Activated naive CD4-positive, alpha-beta T cell treated with anti-CD3 and anti-CD28 coated beads, Interleukin-2, amount 50 U/mL, for 24 hours (primary cell): Measurements from ENCODE around the gene NCOA1.
"Not testable (repeated sequence)": the region's sequence is repeated elsewhere in the genome, so short reads cannot be mapped to it uniquely, and the experiment has no call there.

ENCODE experiments used
- H3K27ac Mint-ChIP-seq: one replicate; pipeline ENCODE4 v1.8.0; 2021; ENCODE audit warnings: mild to moderate bottlenecking, mixed read lengths
- H3K27me3 Mint-ChIP-seq: one replicate; pipeline ENCODE4 v1.8.0; 2021; ENCODE audit warnings: mixed read lengths
- H3K36me3 Mint-ChIP-seq: one replicate; pipeline ENCODE4 v1.8.0; 2021; ENCODE audit warnings: mixed read lengths
- H3K4me1 Mint-ChIP-seq: one replicate; pipeline ENCODE4 v1.8.0; 2021; ENCODE audit warnings: mixed read lengths
- H3K4me3 Mint-ChIP-seq: one replicate; pipeline ENCODE4 v1.8.0; 2021; ENCODE audit warnings: mild to moderate bottlenecking, mixed read lengths
- H3K9me3 Mint-ChIP-seq: one replicate; pipeline ENCODE4 v1.8.0; 2021; ENCODE audit warnings: mixed read lengths

Gene NCOA1

GRCh38 chr2:24675338-24675737 lies 184.3 kb downstream of the NCOA1 start:
- Mint-ChIP-seq H3K9me3 (no peaks in the 10 kb centered on the region), H3K27ac (no peak overlapping the region), H3K27me3 (no peaks in the 10 kb centered on the region), H3K4me3 (no peak overlapping the region), H3K36me3 (peaks cover 34% of the 10 kb centered on the region), H3K4me1 (peaks cover 7% of the 10 kb centered on the region)

- Mint-ChIP-seq H3K4me3 (no peak overlapping the region), H3K9me3 (no peaks in the 10 kb centered on the region), H3K36me3 (peaks cover 32% of the 10 kb centered on the region), H3K27me3 (no peaks in the 10 kb centered on the region), H3K4me1 (peaks cover 7% of the 10 kb centered on the region), H3K27ac (no peak overlapping the region)
These were observed 185.4 kb downstream of the NCOA1 start for GRCh38 chr2:24676493-24676892.

GRCh38 chr2:24678066-24678465 lies 187.0 kb downstream of the NCOA1 start:
- H3K4me1 Mint-ChIP-seq, H3K27me3 Mint-ChIP-seq, H3K27ac Mint-ChIP-seq, H3K4me3 Mint-ChIP-seq, H3K9me3 Mint-ChIP-seq: not testable (repeated sequence)
- peaks cover 32% of the 10 kb centered on the region for H3K36me3 Mint-ChIP-seq

GRCh38 chr2:24680196-24680595 lies 189.1 kb downstream of the NCOA1 start:
- no peaks in the 10 kb centered on the region for H3K9me3 Mint-ChIP-seq
- H3K27ac Mint-ChIP-seq: no peak overlapping the region
- H3K36me3 Mint-ChIP-seq: peaks cover 26% of the 10 kb centered on the region
- H3K4me3 Mint-ChIP-seq: no peak overlapping the region
- no peaks in the 10 kb centered on the region for H3K27me3 Mint-ChIP-seq
- H3K4me1 Mint-ChIP-seq: no peaks in the 10 kb centered on the region

GRCh38 chr2:24682304-24682703 lies 191.2 kb downstream of the NCOA1 start:
- Mint-ChIP-seq H3K36me3 (peaks cover 25% of the 10 kb centered on the region), H3K27me3 (no peaks in the 10 kb centered on the region), H3K27ac (no peak overlapping the region), H3K4me3 (no peak overlapping the region), H3K9me3 (no peaks in the 10 kb centered on the region), H3K4me1 (no peaks in the 10 kb centered on the region)

GRCh38 chr2:24683408-24683807 lies 192.4 kb downstream of the NCOA1 start:
- Mint-ChIP-seq H3K36me3 (peaks cover 24% of the 10 kb centered on the region), H3K27ac (no peak overlapping the region)

GRCh38 chr2:24690524-24690923 lies 199.5 kb downstream of the NCOA1 start:
- H3K27me3 Mint-ChIP-seq: no peaks in the 10 kb centered on the region
- H3K9me3 Mint-ChIP-seq: no peaks in the 10 kb centered on the region
- H3K4me3 Mint-ChIP-seq: no peak overlapping the region
- H3K36me3 Mint-ChIP-seq: peaks cover 32% of the 10 kb centered on the region
- no peaks in the 10 kb centered on the region for H3K4me1 Mint-ChIP-seq
- H3K27ac Mint-ChIP-seq: no peak overlapping the region

More at GRCh38 chr2:24683408-24683807, 192.4 kb downstream of the NCOA1 start:
- Mint-ChIP-seq H3K4me3 (no peak overlapping the region), H3K9me3 (no peaks in the 10 kb centered on the region), H3K4me1 (no peaks in the 10 kb centered on the region), H3K27me3 (no peaks in the 10 kb centered on the region)

- peaks cover 27% of the 10 kb centered on the region for H3K36me3 Mint-ChIP-seq
- H3K27me3 Mint-ChIP-seq: no peaks in the 10 kb centered on the region
- no peak overlapping the region for H3K4me3 Mint-ChIP-seq
- H3K9me3 Mint-ChIP-seq: no peaks in the 10 kb centered on the region
- no peak overlapping the region for H3K27ac Mint-ChIP-seq
- H3K4me1 Mint-ChIP-seq: no peaks in the 10 kb centered on the region
These were observed 200.8 kb downstream of the NCOA1 start for GRCh38 chr2:24691806-24692205.

GRCh38 chr2:24697792-24698191 lies 206.7 kb downstream of the NCOA1 start:
- no peak overlapping the region for H3K27ac Mint-ChIP-seq
- no peak overlapping the region for H3K4me3 Mint-ChIP-seq
- H3K9me3 Mint-ChIP-seq: no peaks in the 10 kb centered on the region
- no peaks in the 10 kb centered on the region for H3K4me1 Mint-ChIP-seq
- peaks cover 12% of the 10 kb centered on the region for H3K36me3 Mint-ChIP-seq
- no peaks in the 10 kb centered on the region for H3K27me3 Mint-ChIP-seq

- H3K27me3 Mint-ChIP-seq: no peaks in the 10 kb centered on the region
- no peaks in the 10 kb centered on the region for H3K9me3 Mint-ChIP-seq
- H3K27ac Mint-ChIP-seq: no peak overlapping the region
- no peak overlapping the region for H3K4me3 Mint-ChIP-seq
- peaks cover 4% of the 10 kb centered on the region for H3K4me1 Mint-ChIP-seq
- peaks cover 14% of the 10 kb centered on the region for H3K36me3 Mint-ChIP-seq
These were observed 211.7 kb downstream of the NCOA1 start for GRCh38 chr2:24702800-24703199.

GRCh38 chr2:24704692-24705091 lies 213.6 kb downstream of the NCOA1 start:
- H3K27ac Mint-ChIP-seq: no peak overlapping the region
- H3K4me1 Mint-ChIP-seq: peaks cover 4% of the 10 kb centered on the region
- no peaks in the 10 kb centered on the region for H3K27me3 Mint-ChIP-seq
- no peak overlapping the region for H3K4me3 Mint-ChIP-seq
- peaks cover 11% of the 10 kb centered on the region for H3K36me3 Mint-ChIP-seq
- H3K9me3 Mint-ChIP-seq: no peaks in the 10 kb centered on the region

GRCh38 chr2:24707143-24707542 lies 216.1 kb downstream of the NCOA1 start:
- Mint-ChIP-seq H3K4me1 (peaks cover 4% of the 10 kb centered on the region), H3K9me3 (no peaks in the 10 kb centered on the region), H3K27me3 (no peaks in the 10 kb centered on the region), H3K4me3 (no peak overlapping the region), H3K36me3 (peaks cover 18% of the 10 kb centered on the region), H3K27ac (no peak overlapping the region)

GRCh38 chr2:24708537-24709152 lies 217.6 kb downstream of the NCOA1 start:
- Mint-ChIP-seq H3K27me3 (no peaks in the 10 kb centered on the region), H3K9me3 (no peaks in the 10 kb centered on the region), H3K4me1 (no peaks in the 10 kb centered on the region), H3K4me3 (no peak overlapping the region), H3K27ac (no peak overlapping the region), H3K36me3 (peaks cover 27% of the 10 kb centered on the region)

GRCh38 chr2:24710806-24711205 lies 219.8 kb downstream of the NCOA1 start:
- H3K27me3 Mint-ChIP-seq: no peaks in the 10 kb centered on the region
- H3K4me1 Mint-ChIP-seq: no peaks in the 10 kb centered on the region
- no peak overlapping the region for H3K27ac Mint-ChIP-seq
- H3K36me3 Mint-ChIP-seq: peaks cover 29% of the 10 kb centered on the region
- no peaks in the 10 kb centered on the region for H3K9me3 Mint-ChIP-seq
- H3K4me3 Mint-ChIP-seq: no peak overlapping the region

GRCh38 chr2:24711865-24712264 lies 220.8 kb downstream of the NCOA1 start:
- Mint-ChIP-seq H3K27me3 (no peaks in the 10 kb centered on the region), H3K9me3 (peaks cover 5% of the 10 kb centered on the region), H3K4me1 (no peaks in the 10 kb centered on the region), H3K4me3 (no peak overlapping the region), H3K27ac (no peak overlapping the region), H3K36me3 (peaks cover 32% of the 10 kb centered on the region)

GRCh38 chr2:24712296-24712695 lies 221.2 kb downstream of the NCOA1 start:
- Mint-ChIP-seq H3K9me3 (peaks cover 5% of the 10 kb centered on the region), H3K4me1 (no peaks in the 10 kb centered on the region), H3K27me3 (no peaks in the 10 kb centered on the region), H3K27ac (no peak overlapping the region), H3K4me3 (no peak overlapping the region), H3K36me3 (peaks cover 30% of the 10 kb centered on the region)

GRCh38 chr2:24717263-24717951 lies 226.4 kb downstream of the NCOA1 start:
- H3K4me1 Mint-ChIP-seq: no peaks in the 10 kb centered on the region
- no peak overlapping the region for H3K4me3 Mint-ChIP-seq
- no peak overlapping the region for H3K27ac Mint-ChIP-seq
- H3K9me3 Mint-ChIP-seq: peaks cover 5% of the 10 kb centered on the region
- no peaks in the 10 kb centered on the region for H3K27me3 Mint-ChIP-seq
- H3K36me3 Mint-ChIP-seq: peaks cover 30% of the 10 kb centered on the region
